ENCODE measurements around the gene USP47.

USP47 gene

GRCh38 chr11:11836676-11837231, 5.0 kb upstream of the USP47 start:
- DNase-seq: no peak

GRCh38 chr11:11839718-11840117, 2.1 kb upstream of the USP47 start:
- no peak for DNase-seq

- peak; percentile 47 for DNase-seq
These were observed 553 bp upstream of the USP47 start for GRCh38 chr11:11841116-11841722.

GRCh38 chr11:11842421-11843008, 743 bp downstream of the USP47 start:
- peak; percentile 36 for DNase-seq

- peak; percentile 3 for DNase-seq
These were observed 1.4 kb downstream of the USP47 start for GRCh38 chr11:11843211-11843621.

- no peak for DNase-seq
These were observed 1.9 kb downstream of the USP47 start for GRCh38 chr11:11843642-11844041.

GRCh38 chr11:11844272-11844671, 2.5 kb downstream of the USP47 start:
- DNase-seq: no peak

- peak; percentile 55 for DNase-seq
These were observed 3.3 kb downstream of the USP47 start for GRCh38 chr11:11845071-11845470.

- no peak for DNase-seq
These were observed 3.8 kb downstream of the USP47 start for GRCh38 chr11:11845551-11845950.

GRCh38 chr11:11847082-11847481, 5.3 kb downstream of the USP47 start:
- DNase-seq: no peak

- peak; percentile 17 for DNase-seq
These were observed 7.3 kb downstream of the USP47 start for GRCh38 chr11:11848891-11849746.

- no peak for DNase-seq
These were observed 8.9 kb downstream of the USP47 start for GRCh38 chr11:11850668-11851067.

GRCh38 chr11:11856638-11857037, 14.9 kb downstream of the USP47 start:
- DNase-seq: no peak

GRCh38 chr11:11857769-11858168, 16.0 kb downstream of the USP47 start:
- DNase-seq: no peak

GRCh38 chr11:11858676-11859075, 16.9 kb downstream of the USP47 start:
- no peak for DNase-seq

- no peak for DNase-seq
These were observed 18.6 kb downstream of the USP47 start for GRCh38 chr11:11860103-11860979.

GRCh38 chr11:11862999-11863398, 21.2 kb downstream of the USP47 start:
- DNase-seq: no peak

GRCh38 chr11:11864332-11864731, 22.6 kb downstream of the USP47 start:
- no peak for DNase-seq

GRCh38 chr11:11864803-11865202, 23.0 kb downstream of the USP47 start:
- no peak for DNase-seq

- no peak for DNase-seq
These were observed 23.7 kb downstream of the USP47 start for GRCh38 chr11:11865449-11865848.

- DNase-seq: no peak
These were observed 24.4 kb downstream of the USP47 start for GRCh38 chr11:11866203-11866602.

GRCh38 chr11:11867720-11868119, 25.9 kb downstream of the USP47 start:
- DNase-seq: no peak

- DNase-seq: no peak
These were observed 30.2 kb downstream of the USP47 start for GRCh38 chr11:11871991-11872401.
